GM12874 (cell line): Measurements from ENCODE around the gene MINDY4.

Experiments
- CTCF ChIP-seq: IDR thresholded peaks from 2 replicates; pipeline ENCODE4 v1.5.1; 2011; ENCODE audit warnings: low read depth, mild to moderate bottlenecking, control low read depth, low read length, moderate library complexity; ENCODE audit not compliant: insufficient read depth

MINDY4 gene

GRCh38 chr7:30935569-30935877 lies 164.3 kb downstream of the MINDY4 start:
- TF ChIP-seq CTCF, result no peak

- no peak for TF ChIP-seq CTCF
Measured at GRCh38 chr7:30936650-30937245, 165.5 kb downstream of the MINDY4 start.

- TF ChIP-seq CTCF, result no peak
Measured at GRCh38 chr7:30937416-30937815, 166.2 kb downstream of the MINDY4 start.

GRCh38 chr7:30938435-30939316 lies 167.5 kb downstream of the MINDY4 start:
- TF ChIP-seq CTCF, result peak; percentile 98

GRCh38 chr7:30941582-30942323 lies 170.5 kb downstream of the MINDY4 start:
- TF ChIP-seq CTCF, result no peak
